A673 (cell line): ENCODE measurements around the gene AGBL4. TPM values are rescaled to one million over a fixed set of nuclear protein-coding genes. Genes with fewer than 3 reads are reported as not detected.

ENCODE experiments used
- BruUV-seq: library from RNA; stranded (reverse); fragments of 400-500 nt; replicated peaks from 2 replicates; lab custom pipeline; 2021; lab: Mats Ljungman, UMichigan
- CTCF ChIA-PET: fragments of 300-600 bp; sonication (Branson Sonifier 250); formaldehyde crosslinking; loops from one replicate; lab custom pipeline; 2022; ENCODE audit warnings: antibody characterized with exemption; lab: Charles Lee
- POLR2A ChIA-PET: fragments of 300-600 bp; sonication (Branson Sonifier 250); formaldehyde crosslinking; loops from one replicate; lab custom pipeline; 2022; ENCODE audit warnings: antibody characterized with exemption; ENCODE audit not compliant: low non-redundant PET; lab: Charles Lee
- DNase-seq: peaks from one replicate; pipeline ENCODE4 v3.0.0-alpha.2; 2015; ENCODE audit warnings: low spot score
- H3K27ac ChIP-seq: fragments of 200-600 bp; sonication (generic); 2 replicates; pipeline ENCODE4 v1.5.1; 2016; ENCODE audit warnings: mixed run types, low read depth, mild to moderate bottlenecking, mixed read lengths, antibody characterized with exemption, low read length; ENCODE audit not compliant: poor library complexity, severe bottlenecking
- H3K27me3 ChIP-seq: fragments of 200-600 bp; sonication (generic); replicated peaks from 2 replicates; pipeline ENCODE4 v1.6.1; 2017; ENCODE audit warnings: mixed run types, low read depth, mild to moderate bottlenecking, mixed read lengths, antibody characterized with exemption, low read length; ENCODE audit not compliant: insufficient read depth, poor library complexity
- H3K36me3 ChIP-seq: fragments of 200-600 bp; sonication (generic); 2 replicates; pipeline ENCODE4 v1.6.1; 2016; ENCODE audit warnings: mixed run types, mild to moderate bottlenecking, mixed read lengths, antibody characterized with exemption, low read length; ENCODE audit not compliant: insufficient read depth, poor library complexity, severe bottlenecking
- H3K4me1 ChIP-seq: fragments of 200-600 bp; sonication (generic); 2 replicates; pipeline ENCODE4 v1.6.1; 2017; ENCODE audit warnings: mixed run types, mild to moderate bottlenecking, mixed read lengths, antibody characterized with exemption, low read length; ENCODE audit not compliant: insufficient read depth, poor library complexity, severe bottlenecking
- H3K4me3 ChIP-seq: fragments of 200-600 bp; sonication (generic); 2 replicates; pipeline ENCODE4 v1.5.1; 2016; ENCODE audit warnings: low read depth, mixed run types, mild to moderate bottlenecking, mixed read lengths, low read length; ENCODE audit not compliant: poor library complexity, severe bottlenecking
- H3K9me3 ChIP-seq: fragments of 200-600 bp; sonication (generic); 2 replicates; pipeline ENCODE4 v1.6.1; 2016; ENCODE audit warnings: mixed run types, low read depth, mild to moderate bottlenecking, mixed read lengths, antibody characterized with exemption, low read length; ENCODE audit not compliant: poor library complexity, severe bottlenecking
- EZH2 ChIP-seq: fragments of 200-600 bp; sonication (generic); IDR thresholded peaks from 2 replicates; pipeline ENCODE4 v1.6.1; 2017; ENCODE audit warnings: borderline replicate concordance, low read depth, mild to moderate bottlenecking, mixed read lengths, antibody characterized with exemption, low read length; ENCODE audit not compliant: poor library complexity, severe bottlenecking
- intact Hi-C: fragments of 100-400 bp; cut with micrococcal nuclease; formaldehyde crosslinking; loops from one replicate; pipeline ENCODE4 v1.10.0; 2022; ENCODE audit not compliant: unreplicated experiment
- total RNA-seq: library from RNA; stranded (reverse); gene quantifications from 2 replicates; pipeline ENCODE4 v1.2.3, GENCODE V29; 2021
- TF ChIP-seq, protein P1 (sequence below): fragments of 300-800, 200-600 bp; sonication (generic); conservative IDR thresholded peaks from 2 replicates; pipeline ENCODE4 v1.5.1; 2017; ENCODE audit warnings: low read depth, mild to moderate bottlenecking, antibody characterized with exemption, low read length, moderate library complexity, mixed read lengths

AGBL4 gene
- total RNA-seq, 1 experiment from 2014 or later = 0.32 TPM

DNA sequence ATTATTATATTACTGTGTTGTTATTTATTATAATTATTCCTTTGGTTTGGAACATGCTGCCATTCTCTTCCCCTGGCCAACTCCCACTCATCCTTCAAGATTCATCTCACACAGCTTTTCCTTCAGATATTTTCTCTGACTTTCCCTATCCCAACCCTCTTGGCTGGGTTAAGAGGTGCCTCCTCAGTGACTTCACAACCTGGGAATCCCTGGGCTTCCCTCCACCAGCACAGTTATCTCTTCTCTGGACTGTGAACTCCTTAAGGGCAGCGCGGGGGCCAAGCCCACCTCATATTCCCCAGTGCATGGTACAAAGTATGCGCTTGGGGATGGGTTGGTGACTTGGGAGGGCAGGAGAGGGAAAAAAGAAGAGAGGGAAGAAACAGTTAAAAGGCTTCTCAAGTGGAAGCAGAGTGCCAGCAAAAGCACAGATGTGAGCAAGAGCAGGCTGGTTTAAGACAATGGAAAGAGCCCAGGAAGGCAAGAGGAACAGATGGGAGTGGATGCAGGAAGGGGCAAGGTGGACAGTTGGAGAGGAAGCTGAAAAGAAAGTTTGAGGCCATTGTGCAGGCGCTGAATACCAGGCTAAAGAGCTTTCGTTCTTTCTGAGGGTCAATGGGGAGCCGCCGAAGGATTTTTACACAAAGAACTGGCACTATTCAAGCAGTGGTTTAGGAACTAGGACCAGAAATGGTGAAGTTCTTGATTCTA, 1379.4 kb downstream of the AGBL4 start:
- no peaks in the 10 kb centered on the region for H3K4me1 ChIP-seq
- ChIA-PET CTCF (no interaction called here), POLR2A (no interaction called here)
- DNase-seq = no peak
- intact Hi-C loops = no loop called here
- peaks cover 8% of the 10 kb centered on the region for H3K27me3 ChIP-seq
- no peak overlapping the region for H3K27ac ChIP-seq
- no peaks in the 10 kb centered on the region for H3K9me3 ChIP-seq
- H3K36me3 ChIP-seq = no peaks in the 10 kb centered on the region
- BruUV-seq = no TSS peak
- H3K4me3 ChIP-seq = no peak overlapping the region
- no peak for TF ChIP-seq EZH2
- TF ChIP-seq, protein P1, sequence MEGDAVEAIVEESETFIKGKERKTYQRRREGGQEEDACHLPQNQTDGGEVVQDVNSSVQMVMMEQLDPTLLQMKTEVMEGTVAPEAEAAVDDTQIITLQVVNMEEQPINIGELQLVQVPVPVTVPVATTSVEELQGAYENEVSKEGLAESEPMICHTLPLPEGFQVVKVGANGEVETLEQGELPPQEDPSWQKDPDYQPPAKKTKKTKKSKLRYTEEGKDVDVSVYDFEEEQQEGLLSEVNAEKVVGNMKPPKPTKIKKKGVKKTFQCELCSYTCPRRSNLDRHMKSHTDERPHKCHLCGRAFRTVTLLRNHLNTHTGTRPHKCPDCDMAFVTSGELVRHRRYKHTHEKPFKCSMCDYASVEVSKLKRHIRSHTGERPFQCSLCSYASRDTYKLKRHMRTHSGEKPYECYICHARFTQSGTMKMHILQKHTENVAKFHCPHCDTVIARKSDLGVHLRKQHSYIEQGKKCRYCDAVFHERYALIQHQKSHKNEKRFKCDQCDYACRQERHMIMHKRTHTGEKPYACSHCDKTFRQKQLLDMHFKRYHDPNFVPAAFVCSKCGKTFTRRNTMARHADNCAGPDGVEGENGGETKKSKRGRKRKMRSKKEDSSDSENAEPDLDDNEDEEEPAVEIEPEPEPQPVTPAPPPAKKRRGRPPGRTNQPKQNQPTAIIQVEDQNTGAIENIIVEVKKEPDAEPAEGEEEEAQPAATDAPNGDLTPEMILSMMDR = no peak

DNA sequence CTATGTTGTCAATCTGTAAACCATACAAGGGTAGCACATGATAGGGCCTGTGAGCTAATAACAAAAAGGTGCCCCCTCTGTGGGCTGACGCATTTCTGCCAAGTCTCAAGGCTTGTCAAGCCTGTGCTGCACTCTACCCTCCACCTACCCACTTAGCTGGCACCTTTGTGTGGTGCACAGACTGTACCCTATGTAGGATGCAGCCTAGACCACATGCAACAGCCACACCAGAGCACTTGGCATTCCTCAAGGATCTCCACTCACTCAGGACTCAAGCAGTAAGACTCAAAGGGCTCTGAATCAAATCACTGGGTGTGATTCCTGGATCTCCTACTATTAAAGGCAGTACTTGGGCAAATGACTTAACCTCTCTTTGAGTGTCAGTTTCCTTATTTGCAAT, 1380.6 kb downstream of the AGBL4 start:
- H3K36me3 ChIP-seq = no peaks in the 10 kb centered on the region
- intact Hi-C loops = no loop called here
- CTCF ChIA-PET = no interaction called here
- peaks cover 11% of the 10 kb centered on the region for H3K27me3 ChIP-seq
- no TSS peak for BruUV-seq
- POLR2A ChIA-PET = no interaction called here
- no peak overlapping the region for H3K27ac ChIP-seq
- no peak overlapping the region for H3K4me3 ChIP-seq
- DNase-seq = no peak
- no peaks in the 10 kb centered on the region for H3K4me1 ChIP-seq
- no peaks in the 10 kb centered on the region for H3K9me3 ChIP-seq
- TF ChIP-seq, protein P1 = no peak
- no peak for TF ChIP-seq EZH2

DNA sequence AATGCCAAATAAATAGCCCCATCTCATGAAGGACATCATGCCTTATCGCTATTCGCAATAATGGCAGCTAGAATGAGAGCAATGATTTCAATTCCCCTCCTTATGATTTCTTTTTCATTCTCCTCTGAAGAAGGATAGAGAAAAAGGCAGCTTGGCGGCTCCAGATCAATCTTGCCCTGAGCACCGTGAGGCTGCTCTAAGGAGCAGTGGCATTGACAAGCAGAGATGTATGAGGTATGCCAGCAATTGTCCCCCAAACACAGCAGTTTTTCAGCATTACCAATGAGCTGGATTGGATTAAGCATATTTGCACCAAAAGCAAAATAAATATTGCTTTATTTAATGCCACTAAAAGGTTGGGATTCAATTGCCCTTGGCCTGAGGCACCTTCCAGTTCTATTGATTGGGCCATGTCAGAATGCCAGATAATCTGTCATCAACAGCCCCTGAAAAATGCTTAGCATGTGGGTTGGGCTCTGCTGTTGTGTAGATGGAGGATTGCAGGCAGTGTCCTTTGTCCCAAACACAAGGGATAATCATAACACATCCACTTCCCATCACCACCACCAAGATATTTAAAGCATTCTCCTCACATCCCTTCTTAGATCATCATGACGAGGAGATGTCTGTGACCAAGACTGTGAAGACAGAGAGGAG, 1382.8 kb downstream of the AGBL4 start:
- Histone ChIP-seq H3K4me1 (no peaks in the 10 kb centered on the region), H3K4me3 (no peak overlapping the region), H3K9me3 (no peaks in the 10 kb centered on the region), H3K27ac (no peak overlapping the region), H3K27me3 (peaks cover 12% of the 10 kb centered on the region), H3K36me3 (no peaks in the 10 kb centered on the region)
- intact Hi-C loops = no loop called here
- no TSS peak for BruUV-seq
- ChIA-PET CTCF (no interaction called here), POLR2A (no interaction called here)
- TF ChIP-seq, protein P1 = no peak
- TF ChIP-seq EZH2 = no peak
- no peak for DNase-seq
